Mesenchymal stem cell (in vitro differentiated cells and primary cell): Measurements from ENCODE around the gene HMGXB4.

Experiments
- DNase-seq: peaks from one replicate; pipeline ENCODE4 v3.0.0-alpha.2; 2013
- H2AFZ ChIP-seq: one replicate; pipeline ENCODE4 v1.6.1; 2013; ENCODE audit warnings: low read depth, mild to moderate bottlenecking, control low read depth, inconsistent platforms, low read length, moderate library complexity
- H2AK5ac ChIP-seq: 2 replicates; pipeline ENCODE4 v1.6.1; 2013; ENCODE audit warnings: low read length, moderate library complexity, mild to moderate bottlenecking, inconsistent platforms; ENCODE audit not compliant: severe bottlenecking
- H2BK120ac ChIP-seq: one replicate; pipeline ENCODE4 v1.6.1; 2013; ENCODE audit warnings: low read depth, mild to moderate bottlenecking, inconsistent platforms, low read length, moderate library complexity
- H2BK12ac ChIP-seq, 2 experiments: one replicate each; pipeline ENCODE4 v1.6.1; 2013; ENCODE audit warnings: inconsistent platforms in 2 of 2, low read length in 2 of 2, mild to moderate bottlenecking in 2 of 2, moderate library complexity in 2 of 2, control low read depth in 1 of 2
- H2BK15ac ChIP-seq: one replicate; pipeline ENCODE4 v1.6.1; 2013; ENCODE audit warnings: mild to moderate bottlenecking, low read depth, inconsistent platforms; ENCODE audit not compliant: poor library complexity, severe bottlenecking
- H2BK5ac ChIP-seq: 2 replicates; pipeline ENCODE4 v1.6.1; 2013; ENCODE audit warnings: low read depth, mild to moderate bottlenecking, low read length, control low read depth, inconsistent platforms; ENCODE audit not compliant: poor library complexity, severe bottlenecking
- H3K14ac ChIP-seq, 2 experiments: one replicate each; pipeline ENCODE4 v1.6.1; 2013; ENCODE audit warnings: inconsistent platforms in 2 of 2, low read length in 2 of 2, control low read depth in 1 of 2, mild to moderate bottlenecking in 1 of 2, moderate library complexity in 1 of 2
- H3K18ac ChIP-seq, 2 experiments: one replicate each; pipeline ENCODE4 v1.6.1; 2013; ENCODE audit warnings: inconsistent platforms in 2 of 2, low read length in 2 of 2, control low read depth in 1 of 2, low read depth in 1 of 2, mild to moderate bottlenecking in 1 of 2
- H3K23ac ChIP-seq, 2 experiments: one replicate each; pipeline ENCODE4 v1.6.1; 2013; ENCODE audit warnings: inconsistent platforms in 2 of 2, low read length in 2 of 2, mild to moderate bottlenecking in 2 of 2, moderate library complexity in 2 of 2, control low read depth in 1 of 2
- H3K27ac ChIP-seq: 2 replicates; pipeline ENCODE4 v1.5.1; 2013; ENCODE audit warnings: mild to moderate bottlenecking, moderate library complexity, low read length, control low read depth, inconsistent platforms; ENCODE audit not compliant: poor library complexity, severe bottlenecking
- H3K27me3 ChIP-seq, 2 experiments: 2 replicates each; pipeline versions ENCODE4 v1.6.1 to v1.7.0; 2013; ENCODE audit warnings: low read length in 2 of 2, mild to moderate bottlenecking in 2 of 2, moderate library complexity in 2 of 2, control low read depth in 1 of 2, inconsistent platforms in 1 of 2; ENCODE audit not compliant: control insufficient read depth in 1 of 2, insufficient read depth in 1 of 2
- H3K36me3 ChIP-seq, 2 experiments: 2 replicates each; pipeline versions ENCODE4 v1.6.1 to v1.7.0; 2013; ENCODE audit warnings: low read length in 2 of 2, control low read depth in 1 of 2, inconsistent platforms in 1 of 2, low read depth in 1 of 2, mild to moderate bottlenecking in 1 of 2; ENCODE audit not compliant: insufficient read depth in 2 of 2, control insufficient read depth in 1 of 2
- H3K4ac ChIP-seq, 2 experiments: one replicate each; pipeline ENCODE4 v1.6.1; 2013; ENCODE audit warnings: inconsistent platforms in 2 of 2, low read length in 2 of 2, mild to moderate bottlenecking in 2 of 2, moderate library complexity in 2 of 2, control low read depth in 1 of 2, low read depth in 1 of 2
- H3K4me1 ChIP-seq: 2 replicates; pipeline ENCODE4 v1.6.1; 2013; ENCODE audit warnings: low read depth, low read length, control low read depth; ENCODE audit not compliant: control insufficient read depth, insufficient read depth
- H3K4me2 ChIP-seq: 2 replicates; pipeline ENCODE4 v1.6.1; 2013; ENCODE audit warnings: low read length, mild to moderate bottlenecking, inconsistent platforms; ENCODE audit not compliant: poor library complexity, severe bottlenecking
- H3K4me3 ChIP-seq, 2 experiments: 2 replicates each; pipeline versions ENCODE4 v1.5.1 to v1.7.0; 2013; ENCODE audit warnings: low read length in 2 of 2, mild to moderate bottlenecking in 2 of 2, control low read depth in 1 of 2, low read depth in 1 of 2; ENCODE audit not compliant: insufficient read depth in 1 of 2
- H3K79me1 ChIP-seq: replicated peaks from 2 replicates; pipeline ENCODE4 v1.6.1; 2013; ENCODE audit warnings: mild to moderate bottlenecking, control low read depth, low read length, inconsistent platforms; ENCODE audit not compliant: poor library complexity, severe bottlenecking
- H3K9ac ChIP-seq: 2 replicates; pipeline ENCODE4 v1.7.0; 2013; ENCODE audit warnings: mild to moderate bottlenecking, low read length, moderate library complexity
- H3K9me3 ChIP-seq: 2 replicates; pipeline ENCODE4 v1.7.0; 2013; ENCODE audit warnings: mild to moderate bottlenecking, low read length; ENCODE audit not compliant: control insufficient read depth
- H4K8ac ChIP-seq: one replicate; pipeline ENCODE4 v1.6.1; 2013; ENCODE audit warnings: inconsistent platforms, mild to moderate bottlenecking, low read length, moderate library complexity
- H4K91ac ChIP-seq: one replicate; pipeline ENCODE4 v1.6.1; 2013; ENCODE audit warnings: mild to moderate bottlenecking, low read length, inconsistent platforms
- WGBS: methylation state at CpG from one replicate; pipeline ENCODE4 v1.1.7; 2013; ENCODE audit warnings: mixed read lengths; 5-methylcytosine and 5-hydroxymethylcytosine counted together

The HMGXB4 gene

GRCh38 chr22:35335468-35335867, 78.2 kb downstream of the HMGXB4 start:
- H4K8ac ChIP-seq, result no peak overlapping the region
- no peak overlapping the region for H2AK5ac ChIP-seq
- no peak overlapping the region for H3K4me3 ChIP-seq
- no peak overlapping the region for H2AFZ ChIP-seq
- H3K23ac ChIP-seq, result no peak overlapping the region
- H3K36me3 ChIP-seq, result peaks cover 88 to 90% of the 10 kb centered on the region in 2 experiments
- H3K27ac ChIP-seq, result no peak overlapping the region
- no peaks in the 10 kb centered on the region for H3K27me3 ChIP-seq
- H2BK12ac ChIP-seq, result no peak overlapping the region
- H2BK5ac ChIP-seq, result no peak overlapping the region
- H3K9ac ChIP-seq, result no peak overlapping the region
- H3K4me2 ChIP-seq, result no peak overlapping the region
- H2BK15ac ChIP-seq, result no peak overlapping the region
- no peaks in the 10 kb centered on the region for H3K79me1 ChIP-seq
- WGBS, result 93% methylated on average over 7 of the region's 7 CpGs
- peak overlapping the region; percentile 20 for H4K91ac ChIP-seq
- H3K14ac ChIP-seq, result no peak overlapping the region
- H3K4ac ChIP-seq, result no peak overlapping the region
- no peak overlapping the region for H3K18ac ChIP-seq
- H2BK120ac ChIP-seq, result no peak overlapping the region
- no peaks in the 10 kb centered on the region for H3K9me3 ChIP-seq
- DNase-seq, result no peak
- peaks cover 10% of the 10 kb centered on the region for H3K4me1 ChIP-seq

- H2BK120ac ChIP-seq, result no peak overlapping the region
- no peak overlapping the region for H2AFZ ChIP-seq
- no peak overlapping the region for H2BK5ac ChIP-seq
- no peak overlapping the region for H3K4me3 ChIP-seq
- H2BK15ac ChIP-seq, result no peak overlapping the region
- H3K27ac ChIP-seq, result no peak overlapping the region
- no peak overlapping the region for H3K14ac ChIP-seq
- H3K79me1 ChIP-seq, result no peaks in the 10 kb centered on the region
- H2BK12ac ChIP-seq, result no peak overlapping the region
- H3K27me3 ChIP-seq, result no peaks in the 10 kb centered on the region
- no peak overlapping the region for H3K4ac ChIP-seq
- H3K9me3 ChIP-seq, result no peaks in the 10 kb centered on the region
- H3K18ac ChIP-seq, result no peak overlapping the region
- no peak for DNase-seq
- H3K36me3 ChIP-seq, result peaks cover 88 to 91% of the 10 kb centered on the region in 2 experiments
- WGBS, result 89% methylated on average over 12 of the region's 12 CpGs
- no peak overlapping the region for H3K23ac ChIP-seq
- no peak overlapping the region for H3K4me2 ChIP-seq
- peaks cover 10% of the 10 kb centered on the region for H3K4me1 ChIP-seq
- no peak overlapping the region for H4K91ac ChIP-seq
- H4K8ac ChIP-seq, result no peak overlapping the region
- H3K9ac ChIP-seq, result no peak overlapping the region
- no peak overlapping the region for H2AK5ac ChIP-seq
These were observed 78.9 kb downstream of the HMGXB4 start for GRCh38 chr22:35335936-35336781.

- H3K23ac ChIP-seq, result no peak overlapping the region
- H3K4me3 ChIP-seq, result no peak overlapping the region
- H2BK5ac ChIP-seq, result no peak overlapping the region
These were observed 80.6 kb downstream of the HMGXB4 start for GRCh38 chr22:35337932-35338331.

GRCh38 chr22:35341090-35341874, 84.0 kb downstream of the HMGXB4 start:
- H2BK12ac ChIP-seq, result no peak overlapping the region
- no peaks in the 10 kb centered on the region for H3K79me1 ChIP-seq
- H3K4me3 ChIP-seq, result no peak overlapping the region
- H2BK120ac ChIP-seq, result no peak overlapping the region
- H3K9me3 ChIP-seq, result no peaks in the 10 kb centered on the region
- H2BK5ac ChIP-seq, result no peak overlapping the region
- no peak overlapping the region for H3K18ac ChIP-seq
- no peak overlapping the region for H3K27ac ChIP-seq
- no peak overlapping the region for H4K91ac ChIP-seq
- no peak overlapping the region for H2AK5ac ChIP-seq
- H3K9ac ChIP-seq, result no peak overlapping the region
- H3K14ac ChIP-seq, result no peak overlapping the region
- H3K4ac ChIP-seq, result no peak overlapping the region
- H3K4me2 ChIP-seq, result no peak overlapping the region
- WGBS, result 93% methylated on average over 19 of the region's 19 CpGs
- H4K8ac ChIP-seq, result no peak overlapping the region
- H3K27me3 ChIP-seq, result no peaks in the 10 kb centered on the region
- H2BK15ac ChIP-seq, result no peak overlapping the region
- no peak for DNase-seq
- H3K4me1 ChIP-seq, result peaks cover 11% of the 10 kb centered on the region
- H3K23ac ChIP-seq, result no peak overlapping the region
- H3K36me3 ChIP-seq, result peaks cover 89 to 91% of the 10 kb centered on the region in 2 experiments
- H2AFZ ChIP-seq, result no peak overlapping the region

More at GRCh38 chr22:35337932-35338331, 80.6 kb downstream of the HMGXB4 start:
- Histone ChIP-seq H2AK5ac (no peak overlapping the region), H3K18ac (no peak overlapping the region), H3K27ac (no peak overlapping the region), H3K14ac (no peak overlapping the region), H2BK12ac (no peak overlapping the region), H3K9ac (no peak overlapping the region), H3K27me3 (no peaks in the 10 kb centered on the region), H3K9me3 (no peaks in the 10 kb centered on the region), H3K36me3 (peaks cover 89 to 93% of the 10 kb centered on the region in 2 experiments), H2BK120ac (no peak overlapping the region), H4K8ac (no peak overlapping the region), H3K4me2 (no peak overlapping the region), H4K91ac (no peak overlapping the region), H3K4ac (no peak overlapping the region), H3K4me1 (peaks cover 17% of the 10 kb centered on the region), H2BK15ac (no peak overlapping the region), H2AFZ (no peak overlapping the region), H3K79me1 (no peaks in the 10 kb centered on the region)
- WGBS, result 87% methylated on average over 4 of the region's 4 CpGs
- DNase-seq, result no peak
